ENCODE measurements around the gene MYH11.
"Not testable (repeated sequence)": the region's sequence is repeated elsewhere in the genome, so short reads cannot be mapped to it uniquely, and the experiment has no call there.

MYH11 gene

GRCh38 chr16:15757077-15757386, 99.8 kb downstream of the MYH11 start:
- no peak for DNase-seq (ENCODE audit: low read depth in 1 of 2, low spot score in 1 of 2)

- no peak for DNase-seq (ENCODE audit: low read depth in 1 of 2, low spot score in 1 of 2)
Observed at GRCh38 chr16:15754821-15755534, 101.8 kb downstream of the MYH11 start.

GRCh38 chr16:15752717-15753488, 103.9 kb downstream of the MYH11 start:
- no peak for DNase-seq (ENCODE audit: low read depth in 1 of 2, low spot score in 1 of 2)

GRCh38 chr16:15751940-15752339, 104.9 kb downstream of the MYH11 start:
- no peak for DNase-seq (ENCODE audit: low read depth in 1 of 2, low spot score in 1 of 2)

GRCh38 chr16:15749985-15750384, 106.8 kb downstream of the MYH11 start:
- no peak for DNase-seq (ENCODE audit: low read depth in 1 of 2, low spot score in 1 of 2)

GRCh38 chr16:15749371-15749770, 107.5 kb downstream of the MYH11 start:
- no peak for DNase-seq (ENCODE audit: low read depth in 1 of 2, low spot score in 1 of 2)

- DNase-seq (ENCODE audit: low read depth in 1 of 2, low spot score in 1 of 2): no peak
Observed at GRCh38 chr16:15748654-15749053, 108.2 kb downstream of the MYH11 start.

- no peak for DNase-seq (ENCODE audit: low read depth in 1 of 2, low spot score in 1 of 2)
Observed at GRCh38 chr16:15747937-15748336, 108.9 kb downstream of the MYH11 start.

GRCh38 chr16:15746332-15746731, 110.5 kb downstream of the MYH11 start:
- DNase-seq (ENCODE audit: low read depth in 1 of 2, low spot score in 1 of 2): no peak

GRCh38 chr16:15743657-15744056, 113.2 kb downstream of the MYH11 start:
- DNase-seq (ENCODE audit: low read depth in 1 of 2, low spot score in 1 of 2): no peak

- DNase-seq (ENCODE audit: low read depth in 1 of 2, low spot score in 1 of 2): no peak
Observed at GRCh38 chr16:15742716-15743115, 114.1 kb downstream of the MYH11 start.

- no peak for DNase-seq (ENCODE audit: low read depth in 1 of 2, low spot score in 1 of 2)
Observed at GRCh38 chr16:15741207-15741871, 115.5 kb downstream of the MYH11 start.

- DNase-seq (ENCODE audit: low read depth in 1 of 2, low spot score in 1 of 2): no peak
Observed at GRCh38 chr16:15739950-15740349, 116.9 kb downstream of the MYH11 start.

GRCh38 chr16:15739464-15739863, 117.4 kb downstream of the MYH11 start:
- DNase-seq (ENCODE audit: low read depth in 1 of 2, low spot score in 1 of 2): no peak

- DNase-seq (ENCODE audit: low read depth in 1 of 2, low spot score in 1 of 2): no peak
Observed at GRCh38 chr16:15737140-15737644, 119.6 kb downstream of the MYH11 start.

GRCh38 chr16:15736529-15736928, 120.3 kb downstream of the MYH11 start:
- DNase-seq (ENCODE audit: low read depth in 1 of 2, low spot score in 1 of 2): no peak

- DNase-seq (ENCODE audit: low read depth in 1 of 2, low spot score in 1 of 2): no peak
Observed at GRCh38 chr16:15735610-15736009, 121.2 kb downstream of the MYH11 start.

- DNase-seq (ENCODE audit: low read depth in 1 of 2, low spot score in 1 of 2): no peak
Observed at GRCh38 chr16:15732416-15732815, 124.4 kb downstream of the MYH11 start.

GRCh38 chr16:15729152-15729551, 127.7 kb downstream of the MYH11 start:
- no peak for DNase-seq (ENCODE audit: low read depth in 1 of 2, low spot score in 1 of 2)

- DNase-seq (ENCODE audit: low read depth in 1 of 2, low spot score in 1 of 2): not testable (repeated sequence)
Observed at GRCh38 chr16:15727697-15728096, 129.1 kb downstream of the MYH11 start.

- DNase-seq (ENCODE audit: low read depth in 1 of 2, low spot score in 1 of 2): no peak
Observed at GRCh38 chr16:15726715-15727114, 130.1 kb downstream of the MYH11 start.

GRCh38 chr16:15725641-15726240, 131.1 kb downstream of the MYH11 start:
- DNase-seq (ENCODE audit: low read depth in 1 of 2, low spot score in 1 of 2): no peak

Measured in activated T-helper 1 cell treated with anti-CD3 and anti-CD28 coated beads, Interleukin-2, amount 50 U/mL, for 16 hours (primary cell).